Measurements from ENCODE around the gene GSN.
A peak's percentile ranks its signal among the peaks of the same experiment; 100 is the strongest.

Gene GSN

GRCh38 chr9:121325387-121325786 is 57.4 kb downstream of the GSN start:
- no peak for TF ChIP-seq CTCF (IDR thresholded peaks at IDR 0.05; ENCODE audit: insufficient read depth, low read depth, low read length, missing control alignments)
- DNase-seq (ENCODE audit: low read depth): no peak
- H3K4me3 ChIP-seq (ENCODE audit: low read length): no peak overlapping the region

- no peak overlapping the region for H3K4me3 ChIP-seq (ENCODE audit: low read length)
- no peak for TF ChIP-seq CTCF (IDR thresholded peaks at IDR 0.05; ENCODE audit: insufficient read depth, low read depth, low read length, missing control alignments)
- peak; percentile 65 for DNase-seq (ENCODE audit: low read depth)
Measured at GRCh38 chr9:121326130-121326838, 58.3 kb downstream of the GSN start.

GRCh38 chr9:121326901-121327613 is 59.1 kb downstream of the GSN start:
- no peak for TF ChIP-seq CTCF (IDR thresholded peaks at IDR 0.05; ENCODE audit: insufficient read depth, low read depth, low read length, missing control alignments)
- DNase-seq (ENCODE audit: low read depth): no peak
- no peak overlapping the region for H3K4me3 ChIP-seq (ENCODE audit: low read length)

- no peak overlapping the region for H3K4me3 ChIP-seq (ENCODE audit: low read length)
- DNase-seq (ENCODE audit: low read depth): no peak
- TF ChIP-seq CTCF (IDR thresholded peaks at IDR 0.05; ENCODE audit: insufficient read depth, low read depth, low read length, missing control alignments): no peak
Measured at GRCh38 chr9:121328476-121328875, 60.5 kb downstream of the GSN start.

GRCh38 chr9:121328876-121329681 is 61.1 kb downstream of the GSN start:
- TF ChIP-seq CTCF (IDR thresholded peaks at IDR 0.05; ENCODE audit: insufficient read depth, low read depth, low read length, missing control alignments): no peak
- H3K4me3 ChIP-seq (ENCODE audit: low read length): no peak overlapping the region
- no peak for DNase-seq (ENCODE audit: low read depth)

- no peak for TF ChIP-seq CTCF (IDR thresholded peaks at IDR 0.05; ENCODE audit: insufficient read depth, low read depth, low read length, missing control alignments)
- H3K4me3 ChIP-seq (ENCODE audit: low read length): no peak overlapping the region
- DNase-seq (ENCODE audit: low read depth): no peak
Measured at GRCh38 chr9:121331549-121331948, 63.6 kb downstream of the GSN start.
